Spinal cord (tissue), 10 donors: ENCODE results near the gene DIS3L2. TPM values are rescaled to one million over a fixed set of nuclear protein-coding genes. Genes with fewer than 3 reads are reported as not detected.

Experiments used
- DNase-seq, 6 donors: peaks; one replicate each; pipeline versions ENCODE4 v3.0.0 to v3.0.0-alpha.2; 2013 to 2015; ENCODE audit warnings: low spot score in 6 of 6, low read depth in 4 of 6
- H3K27ac ChIP-seq: one replicate; pipeline ENCODE4 v1.5.1; 2013; ENCODE audit warnings: low read depth, low read length, control low read depth
- H3K27me3 ChIP-seq: one replicate; pipeline ENCODE4 v1.6.1; 2013; ENCODE audit warnings: low read length; ENCODE audit not compliant: control insufficient read depth, insufficient read depth
- H3K36me3 ChIP-seq: one replicate; pipeline ENCODE4 v1.6.1; 2013; ENCODE audit warnings: low read length; ENCODE audit not compliant: control insufficient read depth, insufficient read depth
- H3K4me1 ChIP-seq: one replicate; pipeline ENCODE4 v1.6.1; 2013; ENCODE audit warnings: low read length; ENCODE audit not compliant: control insufficient read depth, insufficient read depth
- H3K4me3 ChIP-seq: one replicate; pipeline ENCODE4 v1.5.1; 2013; ENCODE audit warnings: low read depth, low read length, control low read depth
- H3K9me3 ChIP-seq: one replicate; pipeline ENCODE4 v1.6.1; 2013; ENCODE audit warnings: low read length; ENCODE audit not compliant: control insufficient read depth, insufficient read depth
- WGBS: methylation state at CpG from one replicate; pipeline ENCODE4 v1.1.5; 2013; ENCODE audit warnings: missing lambda C conversion rate; ENCODE audit not compliant: insufficient coverage; 5-methylcytosine and 5-hydroxymethylcytosine counted together
- polyA plus RNA-seq, 2 donors: library from polyadenylated mRNA; unstranded; fragments of 120-200 nt; gene quantifications; one replicate each; pipeline ENCODE4 v1.2.1, GENCODE V29; 2013; ENCODE audit not compliant: insufficient read length in 2 of 2
- total RNA-seq, 2 donors: library from RNA; depleted of rRNA in 1 of 2; stranded (reverse); fragments of 120-200 nt in 1 of 2; fragments of >200 nt in 1 of 2; gene quantifications; one replicate each; pipeline versions ENCODE4 v1.2.3 to v1.2.4, GENCODE V29; 2013 to 2014
- donor health status: healthy.

DIS3L2 gene
- total and polyA plus RNA-seq, 4 donors = 29.8 to 37.2 (median 33.2) TPM

DNA sequence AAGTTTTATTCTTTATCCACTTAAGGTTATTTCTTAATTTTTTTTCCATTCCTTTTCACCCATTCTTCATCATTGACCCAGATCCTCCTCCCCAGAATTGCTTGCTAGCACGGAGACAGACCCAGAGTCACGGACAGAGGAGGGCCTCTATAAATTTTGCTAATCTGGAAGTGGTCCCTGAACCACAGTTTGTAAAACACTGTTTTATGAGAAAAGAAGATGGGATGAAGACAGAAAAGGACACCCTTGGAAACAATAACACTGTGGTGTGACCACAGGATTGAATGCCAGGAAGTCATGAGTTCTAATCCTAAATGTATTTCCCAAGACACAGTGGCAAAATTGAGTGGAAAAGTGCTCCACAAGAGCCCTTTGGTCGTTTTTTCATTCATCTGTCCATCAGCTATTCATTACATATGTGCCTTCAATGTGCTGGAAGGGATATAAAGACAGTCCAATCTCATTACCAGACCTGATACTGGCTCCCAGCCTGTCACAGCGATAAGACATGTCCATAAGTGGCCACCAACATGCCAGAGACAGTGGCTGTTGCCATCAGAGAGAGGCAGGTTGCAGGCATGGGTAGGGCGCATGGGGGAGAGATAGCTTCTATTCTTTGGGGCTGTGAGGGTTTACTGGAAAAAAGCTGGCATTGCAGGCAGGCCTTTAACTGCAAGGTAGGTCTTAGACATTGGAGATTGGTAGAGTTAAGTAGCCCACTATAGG is 241.8 kb downstream of the DIS3L2 start:
- Histone ChIP-seq H3K27ac (no peak overlapping the region), H3K9me3 (no peaks in the 10 kb centered on the region), H3K4me3 (no peak overlapping the region), H3K36me3 (no peaks in the 10 kb centered on the region), H3K27me3 (no peaks in the 10 kb centered on the region), H3K4me1 (peaks cover 5% of the 10 kb centered on the region)
- DNase-seq = no peak
- WGBS = 100% methylated on average over 3 of the region's 5 CpGs

DNA sequence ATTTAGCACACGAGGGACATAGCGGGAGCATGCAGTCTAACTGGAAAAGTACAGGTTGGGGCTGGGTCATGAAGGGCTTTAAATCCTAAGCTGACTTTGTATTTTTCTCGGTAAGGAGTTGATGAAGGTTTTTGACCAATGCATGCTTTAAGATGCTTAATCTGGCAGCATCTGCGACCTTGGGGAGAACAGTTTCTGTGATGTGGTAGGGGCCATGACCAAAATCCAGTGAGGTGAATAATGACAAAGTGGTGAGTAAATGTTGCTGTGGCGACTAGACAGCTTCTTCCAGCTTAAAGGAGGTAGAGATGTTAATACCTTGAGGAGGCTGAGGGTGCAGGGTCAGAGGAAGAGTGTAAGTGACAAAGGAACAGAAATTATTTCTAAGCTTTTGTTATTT is 242.4 kb downstream of the DIS3L2 start:
- H3K27ac ChIP-seq = no peak overlapping the region

DNA sequence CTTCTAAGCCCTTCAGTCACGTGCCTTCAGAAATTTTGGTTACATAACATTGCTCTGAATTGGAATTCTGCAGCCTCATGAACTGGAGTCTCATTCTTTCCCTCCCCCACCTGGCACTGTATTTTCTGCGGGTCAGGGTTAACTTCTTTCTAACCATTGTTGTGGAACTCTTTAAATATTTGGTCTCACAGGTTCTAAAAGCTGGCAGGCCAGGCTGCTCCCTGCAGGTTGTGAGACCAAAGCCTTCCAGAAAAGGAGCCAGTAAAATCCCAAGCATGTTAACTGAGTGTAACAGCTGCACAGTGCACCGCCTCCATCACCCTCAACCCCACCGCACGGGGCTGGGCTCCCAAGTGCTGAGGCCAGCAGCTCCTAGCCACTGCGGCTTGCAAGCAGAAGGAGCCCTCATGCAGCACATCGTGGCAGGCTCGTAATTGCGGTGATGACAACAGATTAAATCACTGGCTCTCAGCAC is 243.0 kb downstream of the DIS3L2 start:
- no peaks in the 10 kb centered on the region for H3K9me3 ChIP-seq
- DNase-seq = peak in 1 of 6 donors; percentile 56
- whole genome bisulfite sequencing = 54% methylated on average over 5 of the region's 9 CpGs
- no peaks in the 10 kb centered on the region for H3K27me3 ChIP-seq
- H3K4me1 ChIP-seq = peaks cover 5% of the 10 kb centered on the region
- no peak overlapping the region for H3K4me3 ChIP-seq
- no peak overlapping the region for H3K27ac ChIP-seq
- no peaks in the 10 kb centered on the region for H3K36me3 ChIP-seq

More for the DNA sequence above, 242.4 kb downstream of the DIS3L2 start:
- Histone ChIP-seq H3K9me3 (no peaks in the 10 kb centered on the region), H3K4me3 (no peak overlapping the region), H3K27me3 (no peaks in the 10 kb centered on the region), H3K4me1 (peaks cover 5% of the 10 kb centered on the region), H3K36me3 (no peaks in the 10 kb centered on the region)
- DNase-seq = no peak
- WGBS = 82% methylated on average over 5 of the region's 5 CpGs

DNA sequence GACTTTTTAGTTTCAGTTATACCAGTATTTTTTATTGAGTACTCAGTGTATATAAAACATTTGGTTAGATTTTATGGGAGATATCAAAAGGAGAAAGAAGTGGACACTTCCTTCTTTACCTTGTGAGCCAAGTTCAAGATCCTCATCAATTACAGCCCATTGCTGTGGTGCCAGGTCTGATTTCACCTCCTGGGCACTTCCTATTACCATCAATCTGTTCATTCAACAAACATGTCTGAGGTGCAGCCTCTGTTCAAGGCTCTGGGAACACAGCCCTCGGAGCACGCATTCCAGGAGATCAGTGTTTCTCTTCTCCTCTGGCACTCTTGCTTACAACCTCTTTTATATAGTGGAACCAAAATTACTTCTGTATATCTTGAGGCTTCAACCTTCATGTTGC is 245.7 kb downstream of the DIS3L2 start:
- Histone ChIP-seq H3K4me3 (no peak overlapping the region), H3K9me3 (no peaks in the 10 kb centered on the region), H3K27me3 (no peaks in the 10 kb centered on the region), H3K4me1 (peaks cover 5% of the 10 kb centered on the region), H3K36me3 (peaks cover 6% of the 10 kb centered on the region), H3K27ac (no peak overlapping the region)
- peak in 1 of 6 donors; percentile 8 for DNase-seq
- no CpG with 5 or more reads among the region's 2 CpGs for WGBS

DNA sequence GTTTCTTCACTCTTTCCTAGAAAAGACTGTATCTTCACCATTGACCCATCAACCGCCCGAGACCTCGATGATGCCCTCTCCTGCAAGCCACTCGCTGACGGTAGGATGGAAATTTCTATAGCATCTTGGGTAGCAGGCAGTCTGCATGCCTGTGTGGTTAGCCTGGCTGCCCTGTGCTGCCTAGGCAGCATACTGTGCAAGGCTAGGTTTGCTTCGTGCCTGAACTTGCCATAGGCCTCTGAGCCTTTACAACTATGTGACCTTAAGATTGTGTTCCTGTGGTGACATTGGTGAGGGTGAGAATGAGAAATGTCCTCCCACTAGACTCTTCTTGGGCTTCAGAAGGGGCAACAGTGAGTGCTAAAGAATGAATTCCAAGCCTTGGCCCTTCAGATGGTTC is 248.8 kb downstream of the DIS3L2 start:
- DNase-seq = no peak
- Histone ChIP-seq H3K36me3 (peaks cover 6% of the 10 kb centered on the region), H3K4me1 (no peaks in the 10 kb centered on the region), H3K4me3 (no peak overlapping the region), H3K27ac (no peak overlapping the region), H3K27me3 (no peaks in the 10 kb centered on the region), H3K9me3 (no peaks in the 10 kb centered on the region)
- 96% methylated on average over 3 of the region's 6 CpGs for WGBS

DNA sequence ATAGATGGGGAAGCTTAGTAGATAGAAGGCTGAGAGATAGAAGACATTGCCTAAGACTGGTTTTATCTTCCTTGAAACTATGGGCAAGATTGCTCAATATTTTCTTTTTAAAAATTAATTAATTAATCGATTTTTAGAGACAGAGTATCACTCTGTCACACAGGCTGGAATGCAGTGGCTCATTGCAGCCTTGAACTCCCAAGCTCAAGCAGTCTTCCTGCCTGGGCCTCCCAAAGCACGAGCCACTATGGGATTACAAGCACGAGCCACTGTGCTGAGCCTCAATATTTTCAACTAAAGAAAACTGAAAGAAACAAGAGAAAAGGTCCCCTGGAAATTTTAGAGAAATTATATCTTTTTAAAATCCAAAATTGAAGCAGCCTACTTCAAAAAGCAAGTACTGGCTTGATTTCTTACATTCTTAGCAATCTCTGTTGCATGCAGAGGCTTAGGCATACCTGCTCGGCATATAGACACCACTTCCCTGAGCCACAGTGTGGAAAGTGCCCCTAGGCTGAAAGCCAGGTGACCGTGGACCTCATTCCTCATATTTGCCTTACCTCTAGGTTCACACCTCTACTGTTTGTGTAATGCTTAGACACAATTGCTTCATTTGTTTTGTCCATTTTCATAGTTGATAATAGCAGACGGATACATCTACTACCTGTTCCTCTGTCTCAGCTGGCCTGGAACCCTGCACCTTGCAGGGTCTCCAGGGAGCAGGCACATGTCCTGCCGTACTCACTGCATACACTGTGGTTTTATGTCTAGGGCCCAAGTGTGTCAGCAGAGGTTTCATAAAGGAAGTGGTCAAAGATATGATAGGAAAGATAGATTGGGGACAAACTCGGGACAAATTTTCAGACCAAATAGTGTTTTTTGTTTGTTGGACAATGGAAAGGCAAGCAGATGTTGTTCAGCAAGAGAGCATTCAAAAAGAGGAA is 250.5 kb downstream of the DIS3L2 start:
- DNase-seq = no peak
- H3K27me3 ChIP-seq = no peaks in the 10 kb centered on the region
- H3K27ac ChIP-seq = no peak overlapping the region
- no peak overlapping the region for H3K4me3 ChIP-seq
- no peaks in the 10 kb centered on the region for H3K9me3 ChIP-seq
- 94% methylated on average over 6 of the region's 8 CpGs for WGBS
- H3K4me1 ChIP-seq = no peaks in the 10 kb centered on the region
- peaks cover 6% of the 10 kb centered on the region for H3K36me3 ChIP-seq

DNA sequence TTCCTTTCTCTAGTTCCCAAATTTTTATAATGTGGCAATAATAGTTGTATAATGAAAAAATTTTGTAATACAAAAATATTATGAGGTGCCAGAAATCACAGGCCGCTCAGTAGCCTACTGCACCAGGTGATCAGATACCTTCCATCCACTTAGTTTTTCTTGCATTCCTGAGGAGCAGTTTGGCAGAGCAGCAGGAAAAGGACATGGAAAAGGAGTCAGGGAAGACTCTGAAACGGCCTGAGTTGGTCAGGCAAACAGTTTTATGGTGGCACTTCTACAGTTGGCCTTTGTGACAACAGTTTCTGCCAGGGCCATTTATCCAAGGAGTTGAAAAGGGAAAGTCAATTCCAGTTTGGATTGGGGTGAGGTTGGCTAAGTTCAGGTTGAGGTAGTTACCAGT is 251.7 kb downstream of the DIS3L2 start:
- H3K27ac ChIP-seq = no peak overlapping the region
- H3K36me3 ChIP-seq = peaks cover 6% of the 10 kb centered on the region
- no peaks in the 10 kb centered on the region for H3K9me3 ChIP-seq
- H3K4me3 ChIP-seq = no peak overlapping the region
- H3K4me1 ChIP-seq = no peaks in the 10 kb centered on the region
- DNase-seq = no peak
- WGBS = 36% methylated on average over 1 of the region's 2 CpGs
- no peaks in the 10 kb centered on the region for H3K27me3 ChIP-seq

DNA sequence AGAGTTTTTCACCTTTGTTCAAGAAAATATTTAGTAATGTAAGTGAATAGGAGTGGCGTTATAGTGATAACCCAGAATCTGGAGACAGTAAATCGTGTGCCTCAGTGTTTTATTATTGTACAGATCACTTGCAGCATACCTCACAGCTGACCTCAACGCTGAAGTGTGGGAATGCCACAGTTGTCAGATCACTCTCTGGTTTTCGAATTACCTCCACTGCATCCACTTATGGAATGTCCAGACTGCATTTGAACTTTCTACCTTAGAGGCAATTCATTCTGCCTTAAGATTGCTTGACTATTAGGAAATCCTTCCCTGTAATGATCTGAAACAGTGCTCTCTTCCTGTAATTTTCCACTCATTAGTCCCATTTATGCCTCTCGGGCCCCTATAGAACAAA is 252.5 kb downstream of the DIS3L2 start:
- DNase-seq = no peak
- no peak overlapping the region for H3K27ac ChIP-seq

DNA sequence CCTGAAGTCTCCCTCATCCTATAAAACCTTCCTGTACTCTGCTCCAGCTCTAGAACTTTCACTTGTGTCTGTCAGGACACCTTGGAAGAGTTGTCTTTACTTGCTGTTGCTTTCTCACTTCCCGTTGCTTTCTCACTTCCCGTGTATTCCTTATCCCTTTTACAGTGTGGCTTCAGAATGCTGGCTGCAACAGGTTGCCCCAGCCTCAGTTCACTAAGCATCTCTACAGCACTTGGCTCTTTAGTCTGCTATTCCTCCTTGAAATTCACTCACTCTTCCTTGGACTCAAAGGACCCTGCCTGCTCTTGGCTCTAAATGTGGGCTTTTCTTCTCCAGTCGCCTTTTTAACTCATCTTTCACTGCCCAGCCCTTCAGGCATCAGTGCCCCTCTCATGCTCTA is 254.5 kb downstream of the DIS3L2 start:
- Histone ChIP-seq H3K4me3 (no peak overlapping the region), H3K4me1 (no peaks in the 10 kb centered on the region), H3K9me3 (no peaks in the 10 kb centered on the region), H3K36me3 (peaks cover 3% of the 10 kb centered on the region), H3K27me3 (no peaks in the 10 kb centered on the region), H3K27ac (no peak overlapping the region)
- DNase-seq = no peak
- WGBS = 90% methylated on average over 3 of the region's 3 CpGs

More for the DNA sequence above, 252.5 kb downstream of the DIS3L2 start:
- no peaks in the 10 kb centered on the region for H3K9me3 ChIP-seq
- WGBS = 96% methylated on average over 2 of the region's 5 CpGs
- H3K4me3 ChIP-seq = no peak overlapping the region
- H3K4me1 ChIP-seq = no peaks in the 10 kb centered on the region
- peaks cover 6% of the 10 kb centered on the region for H3K36me3 ChIP-seq
- no peaks in the 10 kb centered on the region for H3K27me3 ChIP-seq
